Osteoblast (primary cell): ENCODE results near the gene GARS1. TPM values are rescaled to one million over a fixed set of nuclear protein-coding genes. Genes with fewer than 3 reads are reported as not detected.

Experiments
- DNase-seq: peaks from one replicate; pipeline ENCODE4 v3.0.0; 2011; ENCODE audit warnings: low spot score, mixed read lengths; ENCODE audit not compliant: insufficient read length; ENCODE audit errors: missing footprints
- H2AFZ ChIP-seq: 2 replicates; pipeline ENCODE4 v1.6.0; 2011; ENCODE audit warnings: mild to moderate bottlenecking, low read length
- H3K27ac ChIP-seq: 2 replicates; pipeline ENCODE4 v1.5.1; 2011; ENCODE audit warnings: mild to moderate bottlenecking, low read depth, low read length, moderate library complexity
- H3K27me3 ChIP-seq: 2 replicates; pipeline ENCODE4 v1.6.0; 2012; ENCODE audit warnings: mild to moderate bottlenecking, control low read depth, inconsistent platforms, low read length, moderate library complexity; ENCODE audit not compliant: insufficient read depth
- H3K36me3 ChIP-seq: 2 replicates; pipeline ENCODE4 v1.5.1; 2011; ENCODE audit warnings: mild to moderate bottlenecking, low read length, control low read depth, moderate library complexity; ENCODE audit not compliant: insufficient read depth
- H3K4me1 ChIP-seq: 2 replicates; pipeline ENCODE4 v1.5.1; 2011; ENCODE audit warnings: mild to moderate bottlenecking, low read length, control low read depth, moderate library complexity; ENCODE audit not compliant: insufficient read depth
- H3K4me2 ChIP-seq: 2 replicates; pipeline ENCODE4 v1.6.0; 2011; ENCODE audit warnings: mild to moderate bottlenecking, low read length; ENCODE audit not compliant: insufficient read depth
- H3K4me3 ChIP-seq: fragments of 200-600 bp; sonication (generic); 3 replicates; pipeline ENCODE4 v1.5.1; 2012; ENCODE audit warnings: mild to moderate bottlenecking, low read length, inconsistent platforms; ENCODE audit not compliant: insufficient read depth
- H3K79me2 ChIP-seq: 2 replicates; pipeline ENCODE4 v1.6.0; 2012; ENCODE audit warnings: mild to moderate bottlenecking, low read length, control low read depth, inconsistent platforms; ENCODE audit not compliant: insufficient read depth
- H3K9me3 ChIP-seq: 2 replicates; pipeline ENCODE4 v1.5.1; 2011; ENCODE audit warnings: low read depth, low read length, control low read depth
- H4K20me1 ChIP-seq: 2 replicates; pipeline ENCODE4 v1.6.0; 2012; ENCODE audit warnings: mild to moderate bottlenecking, low read length, control low read depth; ENCODE audit not compliant: insufficient read depth
- CTCF ChIP-seq: IDR thresholded peaks from 2 replicates; pipeline ENCODE4 v1.5.1; 2011; ENCODE audit warnings: mild to moderate bottlenecking, low read depth, low read length, moderate library complexity; ENCODE audit errors: extremely low read depth
- total RNA-seq: library from RNA; depleted of rRNA; stranded (reverse); fragments of >200 nt; gene quantifications from 2 replicates; pipeline ENCODE4 v1.2.3, GENCODE V29; 2012

The GARS1 gene
- total RNA-seq, 1 donor = 526 TPM

- Histone ChIP-seq H3K9me3 (no peaks in the 10 kb centered on the region), H3K27me3 (no peaks in the 10 kb centered on the region), H3K36me3 (peaks cover 15% of the 10 kb centered on the region), H3K4me1 (no peaks in the 10 kb centered on the region), H3K4me3 (no peak overlapping the region), H4K20me1 (no peaks in the 10 kb centered on the region), H2AFZ (no peak overlapping the region), H3K27ac (no peak overlapping the region), H3K4me2 (no peak overlapping the region), H3K79me2 (no peaks in the 10 kb centered on the region)
- TF ChIP-seq CTCF = no peak
- peak; percentile 39 for DNase-seq
These were observed 53.1 kb downstream of the GARS1 start for GRCh38 chr7:30647589-30648364.

GRCh38 chr7:30648744-30649540 lies 54.3 kb downstream of the GARS1 start:
- H3K4me3 ChIP-seq = no peak overlapping the region
- H3K79me2 ChIP-seq = no peaks in the 10 kb centered on the region
- peak; percentile 82 for DNase-seq
- no peaks in the 10 kb centered on the region for H3K4me1 ChIP-seq
- H3K27me3 ChIP-seq = no peaks in the 10 kb centered on the region
- H3K4me2 ChIP-seq = no peak overlapping the region
- TF ChIP-seq CTCF = no peak
- no peak overlapping the region for H3K27ac ChIP-seq
- no peak overlapping the region for H2AFZ ChIP-seq
- no peaks in the 10 kb centered on the region for H4K20me1 ChIP-seq
- H3K36me3 ChIP-seq = peaks cover 10% of the 10 kb centered on the region
- no peaks in the 10 kb centered on the region for H3K9me3 ChIP-seq

GRCh38 chr7:30649717-30650420 lies 55.2 kb downstream of the GARS1 start:
- peaks cover 10% of the 10 kb centered on the region for H3K36me3 ChIP-seq
- no peaks in the 10 kb centered on the region for H3K9me3 ChIP-seq
- H3K79me2 ChIP-seq = no peaks in the 10 kb centered on the region
- no peak overlapping the region for H3K27ac ChIP-seq
- DNase-seq = peak; percentile 52
- H3K4me3 ChIP-seq = no peak overlapping the region
- H3K4me2 ChIP-seq = no peak overlapping the region
- TF ChIP-seq CTCF = no peak
- no peaks in the 10 kb centered on the region for H4K20me1 ChIP-seq
- no peaks in the 10 kb centered on the region for H3K27me3 ChIP-seq
- H3K4me1 ChIP-seq = no peaks in the 10 kb centered on the region
- no peak overlapping the region for H2AFZ ChIP-seq

GRCh38 chr7:30650421-30650808 lies 55.7 kb downstream of the GARS1 start:
- Histone ChIP-seq H4K20me1 (no peaks in the 10 kb centered on the region), H3K27me3 (no peaks in the 10 kb centered on the region), H2AFZ (no peak overlapping the region), H3K36me3 (peaks cover 6% of the 10 kb centered on the region), H3K4me3 (no peak overlapping the region), H3K4me2 (no peak overlapping the region), H3K9me3 (no peaks in the 10 kb centered on the region), H3K27ac (no peak overlapping the region), H3K4me1 (no peaks in the 10 kb centered on the region), H3K79me2 (no peaks in the 10 kb centered on the region)
- peak; percentile 49 for DNase-seq
- no peak for TF ChIP-seq CTCF
